BLaER1 (cell line): ENCODE measurements around the gene SIAH3.
"Not testable (repeated sequence)": the region's sequence is repeated elsewhere in the genome, so short reads cannot be mapped to it uniquely, and the experiment has no call there.

Experiments used
- H3K27ac ChIP-seq: shearing (Covaris generic); formaldehyde crosslinking; 2 replicates; pipeline ENCODE4 v1.8.1; 2022
- H3K27me3 ChIP-seq: shearing (Covaris generic); formaldehyde crosslinking; 2 replicates; pipeline ENCODE4 v1.8.1; 2022
- H3K36me3 ChIP-seq: shearing (Covaris generic); formaldehyde crosslinking; 2 replicates; pipeline ENCODE4 v1.8.1; 2022
- H3K4me1 ChIP-seq: shearing (Covaris generic); formaldehyde crosslinking; 2 replicates; pipeline ENCODE4 v1.8.1; 2022
- H3K4me2 ChIP-seq: shearing (Covaris generic); formaldehyde crosslinking; 2 replicates; pipeline ENCODE4 v1.8.1; 2022
- H3K4me3 ChIP-seq: shearing (Covaris generic); formaldehyde crosslinking; 2 replicates; pipeline ENCODE4 v1.8.1; 2022
- H3K9ac ChIP-seq: shearing (Covaris generic); formaldehyde crosslinking; 2 replicates; pipeline ENCODE4 v1.8.1; 2022
- H3K9me3 ChIP-seq: shearing (Covaris generic); formaldehyde crosslinking; 2 replicates; pipeline ENCODE4 v1.8.1; 2022
- H4K20me1 ChIP-seq: shearing (Covaris generic); formaldehyde crosslinking; 2 replicates; pipeline ENCODE4 v1.8.1; 2022
- Cebpa-rat ChIP-seq: shearing (Covaris generic); IDR thresholded peaks from 2 replicates; pipeline ENCODE4 v1.8.1; 2022

Gene SIAH3

GRCh38 chr13:45773236-45773635, 78.3 kb downstream of the SIAH3 start:
- Histone ChIP-seq H3K27ac (no peak overlapping the region), H3K4me3 (no peak overlapping the region), H3K4me2 (no peak overlapping the region), H3K4me1 (peaks cover 8% of the 10 kb centered on the region), H4K20me1 (no peaks in the 10 kb centered on the region), H3K36me3 (no peaks in the 10 kb centered on the region), H3K9ac (no peak overlapping the region), H3K9me3 (no peaks in the 10 kb centered on the region), H3K27me3 (no peaks in the 10 kb centered on the region)
- no peak for TF ChIP-seq Cebpa-rat

GRCh38 chr13:45770886-45771285, 80.7 kb downstream of the SIAH3 start:
- no peak overlapping the region for H3K4me2 ChIP-seq
- peaks cover 8% of the 10 kb centered on the region for H3K4me1 ChIP-seq
- H3K9me3 ChIP-seq, result no peaks in the 10 kb centered on the region
- H3K27me3 ChIP-seq, result no peaks in the 10 kb centered on the region
- H3K36me3 ChIP-seq, result no peaks in the 10 kb centered on the region
- H3K27ac ChIP-seq, result no peak overlapping the region
- no peak overlapping the region for H3K9ac ChIP-seq
- TF ChIP-seq Cebpa-rat, result no peak
- no peaks in the 10 kb centered on the region for H4K20me1 ChIP-seq
- H3K4me3 ChIP-seq, result no peak overlapping the region

GRCh38 chr13:45768656-45769479, 82.7 kb downstream of the SIAH3 start:
- H3K27me3 ChIP-seq, result no peaks in the 10 kb centered on the region
- TF ChIP-seq Cebpa-rat, result no peak
- H3K4me2 ChIP-seq, result peak overlapping the region; percentile 10; the same call in 1 of the 2 replicates
- no peaks in the 10 kb centered on the region for H3K9me3 ChIP-seq
- H3K4me3 ChIP-seq, result no peak overlapping the region
- no peaks in the 10 kb centered on the region for H4K20me1 ChIP-seq
- no peak overlapping the region for H3K27ac ChIP-seq
- peaks cover 8% of the 10 kb centered on the region for H3K4me1 ChIP-seq
- H3K9ac ChIP-seq, result no peak overlapping the region
- H3K36me3 ChIP-seq, result no peaks in the 10 kb centered on the region

DNA sequence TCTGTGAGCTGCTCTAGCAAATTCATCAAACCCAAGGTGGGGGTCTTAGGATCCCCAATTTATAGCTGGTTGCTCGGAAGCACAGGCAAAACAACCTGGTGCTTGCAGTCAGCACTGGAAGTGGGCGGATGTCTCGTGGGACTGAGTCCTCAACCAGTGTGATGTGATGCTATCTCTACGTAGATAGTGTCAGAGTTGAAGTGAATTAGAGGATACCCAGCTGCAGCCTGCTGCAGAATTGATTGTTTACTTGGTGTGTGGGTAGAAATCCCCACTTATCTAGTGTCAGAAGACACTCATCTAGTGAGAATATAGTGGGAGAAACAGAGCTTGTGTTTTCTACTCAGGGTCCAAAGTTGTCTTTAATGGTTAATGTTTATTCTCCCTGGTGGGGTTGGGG, 86.1 kb downstream of the SIAH3 start:
- H3K4me3 ChIP-seq, result no peak overlapping the region
- no peaks in the 10 kb centered on the region for H3K9me3 ChIP-seq
- no peak overlapping the region for H3K9ac ChIP-seq
- H3K27ac ChIP-seq, result no peak overlapping the region
- no peak for TF ChIP-seq Cebpa-rat
- H4K20me1 ChIP-seq, result no peaks in the 10 kb centered on the region
- peaks cover 8% of the 10 kb centered on the region for H3K4me1 ChIP-seq
- no peak overlapping the region for H3K4me2 ChIP-seq
- H3K27me3 ChIP-seq, result no peaks in the 10 kb centered on the region
- no peaks in the 10 kb centered on the region for H3K36me3 ChIP-seq

- Histone ChIP-seq H3K27ac (no peak overlapping the region), H4K20me1 (no peaks in the 10 kb centered on the region), H3K9ac (no peak overlapping the region), H3K27me3 (no peaks in the 10 kb centered on the region), H3K9me3 (peaks cover 3% of the 10 kb centered on the region; the same call in 1 of the 2 replicates), H3K4me1 (peaks cover 2% of the 10 kb centered on the region; the same call in 1 of the 2 replicates), H3K4me3 (no peak overlapping the region), H3K4me2 (no peak overlapping the region), H3K36me3 (no peaks in the 10 kb centered on the region)
- no peak for TF ChIP-seq Cebpa-rat
Observed at GRCh38 chr13:45763419-45763818, 88.1 kb downstream of the SIAH3 start.

DNA sequence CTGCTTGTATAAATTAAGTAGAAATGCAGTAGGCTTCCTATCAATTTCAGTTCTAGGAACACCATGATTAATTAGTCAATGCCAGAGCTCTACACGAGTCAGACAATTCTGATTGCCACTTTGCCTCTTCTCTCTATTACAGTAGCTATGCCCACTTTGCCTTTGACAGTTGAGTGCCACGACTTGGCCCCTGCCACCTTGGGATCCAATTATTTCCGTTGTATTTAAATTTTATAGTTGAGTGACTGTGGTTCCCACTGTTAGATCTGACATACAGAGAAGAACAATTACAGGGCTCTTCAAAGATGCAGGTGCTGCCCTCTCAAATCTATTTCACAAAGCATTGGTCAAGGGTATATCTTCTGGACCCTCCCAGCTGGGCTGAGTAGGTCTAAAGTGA, 94.0 kb downstream of the SIAH3 start:
- H4K20me1 ChIP-seq, H3K4me3 ChIP-seq, H3K9ac ChIP-seq, H3K36me3 ChIP-seq, H3K27me3 ChIP-seq, H3K4me1 ChIP-seq, H3K4me2 ChIP-seq, H3K27ac ChIP-seq: not testable (repeated sequence)
- peaks cover 29% of the 10 kb centered on the region for H3K9me3 ChIP-seq

DNA sequence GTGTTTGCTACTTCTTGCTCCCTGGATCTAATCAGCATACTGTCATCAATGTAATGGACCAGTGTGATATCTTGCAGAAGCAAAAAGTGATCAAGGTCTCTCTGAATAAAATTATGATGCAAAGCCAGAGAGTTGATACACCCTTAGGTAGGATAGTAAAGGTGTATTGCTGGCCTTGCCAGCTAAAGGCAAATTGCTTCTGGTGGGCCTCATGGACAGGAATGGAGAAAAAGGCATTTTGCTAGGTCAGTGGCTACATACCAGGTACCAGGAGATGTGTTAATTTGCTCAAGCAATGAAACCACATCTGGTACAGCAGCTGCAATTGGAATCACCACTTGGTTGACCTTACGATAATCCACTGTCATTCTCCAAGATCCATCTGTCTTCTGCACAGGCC, 95.1 kb downstream of the SIAH3 start:
- H3K27me3 ChIP-seq, H3K36me3 ChIP-seq, H3K4me3 ChIP-seq, H3K4me1 ChIP-seq, H4K20me1 ChIP-seq, H3K9ac ChIP-seq, H3K27ac ChIP-seq, H3K4me2 ChIP-seq: not testable (repeated sequence)
- peaks cover 32% of the 10 kb centered on the region for H3K9me3 ChIP-seq

DNA sequence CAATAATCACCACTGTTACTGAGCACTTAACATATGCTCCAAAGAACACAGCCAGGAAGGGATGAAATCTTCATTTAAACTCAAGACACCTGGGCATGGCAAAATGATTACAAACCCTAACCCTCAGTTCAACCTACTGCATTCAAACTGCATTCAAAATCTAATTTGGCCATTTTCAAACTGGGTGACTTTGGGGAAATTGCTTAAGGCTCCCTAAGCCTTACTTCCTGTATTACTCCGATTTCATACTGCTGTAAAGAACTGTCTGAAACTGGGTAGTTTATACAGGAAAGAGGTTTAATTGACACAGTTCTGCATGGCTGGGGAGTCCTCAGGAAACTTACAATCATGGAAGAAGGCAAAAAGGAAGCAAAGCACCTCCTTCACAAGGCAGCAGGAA, 99.0 kb downstream of the SIAH3 start:
- no peak overlapping the region for H3K27ac ChIP-seq
- H3K4me3 ChIP-seq, result no peak overlapping the region
- TF ChIP-seq Cebpa-rat, result no peak
- H3K9me3 ChIP-seq, result peaks cover 20% of the 10 kb centered on the region
- H4K20me1 ChIP-seq, result no peaks in the 10 kb centered on the region
- no peak overlapping the region for H3K4me2 ChIP-seq
- no peak overlapping the region for H3K9ac ChIP-seq
- no peaks in the 10 kb centered on the region for H3K4me1 ChIP-seq
- H3K36me3 ChIP-seq, result no peaks in the 10 kb centered on the region
- H3K27me3 ChIP-seq, result no peaks in the 10 kb centered on the region

GRCh38 chr13:45751885-45752284, 99.7 kb downstream of the SIAH3 start:
- peaks cover 14% of the 10 kb centered on the region for H3K9me3 ChIP-seq

GRCh38 chr13:45750566-45750965, 101.0 kb downstream of the SIAH3 start:
- Histone ChIP-seq H3K27ac (no peak overlapping the region), H3K4me2 (no peak overlapping the region)

More at GRCh38 chr13:45751885-45752284, 99.7 kb downstream of the SIAH3 start:
- no peak overlapping the region for H3K27ac ChIP-seq
- H4K20me1 ChIP-seq, result no peaks in the 10 kb centered on the region
- H3K9ac ChIP-seq, result no peak overlapping the region
- H3K4me1 ChIP-seq, result no peaks in the 10 kb centered on the region
- H3K36me3 ChIP-seq, result no peaks in the 10 kb centered on the region
- no peak overlapping the region for H3K4me2 ChIP-seq
- H3K27me3 ChIP-seq, result no peaks in the 10 kb centered on the region
- no peak overlapping the region for H3K4me3 ChIP-seq
- TF ChIP-seq Cebpa-rat, result no peak

More at GRCh38 chr13:45750566-45750965, 101.0 kb downstream of the SIAH3 start:
- Histone ChIP-seq H3K9ac (no peak overlapping the region), H3K27me3 (no peaks in the 10 kb centered on the region), H3K4me3 (no peak overlapping the region), H3K4me1 (no peaks in the 10 kb centered on the region), H3K9me3 (peaks cover 3% of the 10 kb centered on the region; the same call in 1 of the 2 replicates), H4K20me1 (no peaks in the 10 kb centered on the region), H3K36me3 (no peaks in the 10 kb centered on the region)
- no peak for TF ChIP-seq Cebpa-rat
